Omental fat pad (tissue), 4 donors: Measurements from ENCODE around the gene FOXK1. TPM values are rescaled to one million over a fixed set of nuclear protein-coding genes. Genes with fewer than 3 reads are reported as not detected.
A peak's percentile ranks its signal among the peaks of the same experiment; 100 is the strongest.

Experiments used
- ATAC-seq: fragments of 150-250 bp; one replicate; pipeline ENCODE4 v1.9.1; 2016; ENCODE audit warnings: mild to moderate bottlenecking, moderate library complexity; ENCODE audit not compliant: low FRiP score
- DNase-seq: peaks from one replicate; pipeline ENCODE4 v3.0.0-alpha.2; 2019; ENCODE audit warnings: low spot score
- CTCF ChIP-seq, 3 donors: fragments of 450-650 bp; IDR thresholded peaks; one replicate each; pipeline ENCODE4 v1.5.1; 2016 to 2017; ENCODE audit warnings: antibody characterized with exemption in 3 of 3, mild to moderate bottlenecking in 3 of 3, moderate library complexity in 2 of 3
- total RNA-seq, 4 donors: library from RNA; depleted of rRNA; stranded (reverse); fragments of >200 nt; gene quantifications; one replicate each; pipeline ENCODE4 v1.1.0, GENCODE V29; 2016

FOXK1 gene
- total RNA-seq, 4 donors from 2014 or later, result 10.8 to 35.0 (median 20.4) TPM

GRCh38 chr7:4769761-4770160 lies 87.7 kb downstream of the FOXK1 start:
- TF ChIP-seq CTCF (IDR thresholded peaks at IDR 0.05), result no peak
- no peak for ATAC-seq
- DNase-seq, result no peak

DNA sequence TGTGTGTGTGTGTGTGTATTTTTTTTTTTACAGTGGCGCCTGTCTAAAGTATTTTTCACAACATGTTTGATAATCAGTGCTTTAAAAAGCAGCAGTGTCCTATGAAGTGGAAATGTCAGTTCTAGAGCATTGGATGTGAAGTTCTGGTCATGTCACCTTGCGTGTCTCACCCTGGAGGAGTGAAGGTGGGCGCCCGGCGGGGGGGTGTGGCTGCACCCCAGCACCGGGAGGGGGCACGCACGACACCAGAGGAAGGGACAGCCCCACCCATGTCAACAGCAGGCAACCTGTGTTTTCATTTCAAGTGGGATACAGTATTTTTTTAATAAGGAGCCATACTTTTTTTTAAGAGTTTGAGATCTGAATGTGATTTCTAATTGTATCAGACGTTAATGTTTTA lies 88.8 kb downstream of the FOXK1 start:
- ATAC-seq, result no peak
- no peak for TF ChIP-seq CTCF (IDR thresholded peaks at IDR 0.05)
- no peak for DNase-seq

GRCh38 chr7:4771737-4772136 lies 89.6 kb downstream of the FOXK1 start:
- DNase-seq, result no peak
- no peak for TF ChIP-seq CTCF (IDR thresholded peaks at IDR 0.05)

GRCh38 chr7:4772306-4772705 lies 90.2 kb downstream of the FOXK1 start:
- no peak for DNase-seq
- ATAC-seq, result no peak
- no peak for TF ChIP-seq CTCF (IDR thresholded peaks at IDR 0.05)

More at GRCh38 chr7:4771737-4772136, 89.6 kb downstream of the FOXK1 start:
- no peak for ATAC-seq

- no peak for TF ChIP-seq CTCF (IDR thresholded peaks at IDR 0.05)
- DNase-seq (no peak), ATAC-seq (no peak)
Observed at GRCh38 chr7:4774007-4774406, 91.9 kb downstream of the FOXK1 start.

DNA sequence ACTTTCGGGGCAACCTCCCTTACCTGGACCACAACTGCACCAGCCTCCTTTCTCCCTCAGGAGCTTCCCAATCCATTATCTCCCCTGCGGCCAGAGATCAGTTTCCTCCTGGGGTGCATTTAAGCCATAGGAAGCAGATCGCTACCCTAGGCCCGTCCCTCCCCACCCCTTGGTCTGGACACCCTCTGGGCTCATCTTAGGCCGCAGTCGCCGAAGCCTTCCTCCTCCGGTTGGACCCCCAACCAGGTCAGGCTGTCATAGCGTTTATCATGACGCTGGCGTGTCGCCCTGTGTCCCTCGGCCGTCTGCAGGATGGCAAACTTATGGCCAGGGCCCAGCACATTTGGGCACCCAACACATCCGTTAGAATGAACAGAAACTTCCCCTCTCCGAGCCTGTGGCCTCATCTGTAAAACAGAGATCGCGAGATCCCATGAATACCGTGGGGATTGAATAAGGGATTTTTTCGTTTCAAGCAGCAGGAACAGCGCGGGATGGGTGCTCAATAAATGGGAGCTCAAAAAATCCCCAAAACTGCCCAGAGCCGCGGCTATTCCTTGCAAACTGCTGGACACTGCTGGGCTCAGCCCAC lies 92.7 kb downstream of the FOXK1 start:
- ATAC-seq (peak; percentile 44), DNase-seq (no peak)
- no peak for TF ChIP-seq CTCF (IDR thresholded peaks at IDR 0.05)

DNA sequence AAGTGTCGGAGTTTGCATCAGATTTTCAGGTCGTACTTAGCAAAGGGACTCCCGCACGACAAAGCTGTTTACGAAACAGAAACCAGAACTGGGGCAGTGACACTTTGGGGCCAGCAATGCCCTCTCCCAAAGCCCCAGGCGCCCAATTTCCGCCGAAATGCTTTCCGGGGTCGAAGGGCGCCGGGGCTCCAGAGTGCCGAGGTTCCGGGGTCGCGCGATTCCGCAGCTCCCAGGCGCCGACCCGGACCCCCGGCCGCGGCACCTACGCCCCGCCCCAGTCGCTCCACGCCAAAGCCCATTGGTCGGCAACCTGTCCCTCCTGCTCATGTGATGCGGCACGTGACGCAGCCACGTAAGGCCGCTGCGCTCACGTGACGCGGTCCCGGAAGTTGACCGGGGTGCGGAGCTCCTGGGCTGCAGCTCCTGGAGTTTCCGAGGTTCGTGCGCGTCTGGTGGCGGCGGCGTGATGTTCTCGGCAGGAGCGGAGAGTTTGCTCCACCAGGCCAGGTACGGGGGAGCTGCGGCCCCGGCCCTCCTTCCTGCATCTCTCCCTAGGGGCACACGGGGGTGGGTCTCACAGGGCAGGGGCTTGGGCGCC lies 93.3 kb downstream of the FOXK1 start, which contains the start of gene AP5Z1:
Gene AP5Z1 (plus strand): TSS at position 374 of the 598 bp plus-strand sequence. CDS start 93 bp downstream, at position 467.
- ATAC-seq (peak; percentile 90), DNase-seq (peak; percentile 96)
- TF ChIP-seq CTCF (IDR thresholded peaks at IDR 0.05), result no peak
